ACC112 (cell line): ENCODE results near the gene FMC1.
"Not testable (repeated sequence)": the region's sequence is repeated elsewhere in the genome, so short reads cannot be mapped to it uniquely, and the experiment has no call there.

ENCODE experiments used
- H2AFZ ChIP-seq: fragments of 200-600 bp; sonication (generic); one replicate; pipeline ENCODE4 v1.6.0; 2017; ENCODE audit warnings: antibody characterized with exemption, low read length; ENCODE audit not compliant: unreplicated experiment
- H3K27ac ChIP-seq: fragments of 200-600 bp; sonication (generic); 2 replicates; pipeline ENCODE4 v1.5.1; 2014; ENCODE audit warnings: low read depth, mild to moderate bottlenecking, antibody characterized with exemption, low read length, moderate library complexity
- H3K27me3 ChIP-seq: fragments of 200-600 bp; sonication (generic); 2 replicates; pipeline ENCODE4 v1.6.1; 2014; ENCODE audit warnings: mild to moderate bottlenecking, antibody characterized with exemption, low read length, moderate library complexity, mixed read lengths; ENCODE audit not compliant: insufficient read depth
- H3K36me3 ChIP-seq: fragments of 200-600 bp; sonication (generic); 2 replicates; pipeline ENCODE4 v1.6.1; 2016; ENCODE audit warnings: mild to moderate bottlenecking, antibody characterized with exemption, low read length, moderate library complexity, mixed read lengths; ENCODE audit not compliant: insufficient read depth
- H3K4me1 ChIP-seq: fragments of 200-600 bp; sonication (generic); one replicate; pipeline ENCODE4 v1.6.1; 2016; ENCODE audit warnings: low read length, mixed read lengths; ENCODE audit not compliant: insufficient read depth, unreplicated experiment, control insufficient read depth
- H3K4me3 ChIP-seq: fragments of 200-600 bp; sonication (generic); 2 replicates; pipeline ENCODE4 v1.5.1; 2014; ENCODE audit warnings: mild to moderate bottlenecking, low read depth, low read length
- H3K79me2 ChIP-seq: fragments of 200-600 bp; sonication (generic); one replicate; pipeline ENCODE4 v1.6.0; 2016; ENCODE audit warnings: low read length; ENCODE audit not compliant: control insufficient read depth, unreplicated experiment, insufficient read depth

The FMC1 gene

DNA sequence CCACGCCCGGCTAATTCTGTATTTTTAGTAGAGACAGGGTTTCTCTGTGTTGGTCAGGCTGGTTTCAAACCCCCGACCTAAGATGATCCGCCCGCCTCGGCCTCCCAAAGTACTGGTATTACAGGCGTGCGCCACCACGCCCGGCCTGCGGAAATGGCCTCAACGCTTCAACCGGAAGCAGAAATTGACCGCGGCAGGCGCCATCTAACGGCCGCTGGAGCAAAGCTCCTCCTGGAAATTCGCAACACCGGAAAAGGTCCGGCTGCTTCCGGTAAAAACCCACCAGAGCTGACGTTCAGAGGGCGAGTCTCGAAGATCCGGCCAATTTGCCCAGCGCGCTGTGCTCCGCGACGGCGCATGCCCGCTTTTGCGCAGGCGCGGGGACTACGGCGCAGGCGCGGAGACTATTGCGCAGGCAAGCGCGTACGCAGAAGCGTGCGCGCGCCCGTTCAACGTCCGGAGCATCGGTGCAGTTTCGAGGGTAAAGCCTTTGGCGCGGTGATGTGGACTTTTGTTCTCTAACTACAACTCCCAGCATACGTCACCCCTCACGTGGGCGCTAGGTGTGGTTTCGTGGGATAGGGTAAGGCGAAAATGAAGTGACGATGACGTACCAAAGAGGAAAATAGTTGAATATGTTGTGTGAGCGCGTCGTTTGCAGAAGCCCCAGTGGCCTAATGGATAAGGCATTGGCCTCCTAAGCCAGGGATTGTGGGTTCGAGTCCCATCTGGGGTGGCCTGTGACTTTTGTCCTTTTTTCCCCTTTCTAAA is 915 bp upstream of the FMC1 start:
- Histone ChIP-seq H3K79me2 (peaks cover 16% of the 10 kb centered on the region), H3K36me3 (no peaks in the 10 kb centered on the region), H2AFZ (peak overlapping the region; percentile 64), H3K27ac (peak overlapping the region; percentile 92), H3K4me3 (peak overlapping the region; percentile 82), H3K4me1 (no peaks in the 10 kb centered on the region), H3K27me3 (no peaks in the 10 kb centered on the region)

DNA sequence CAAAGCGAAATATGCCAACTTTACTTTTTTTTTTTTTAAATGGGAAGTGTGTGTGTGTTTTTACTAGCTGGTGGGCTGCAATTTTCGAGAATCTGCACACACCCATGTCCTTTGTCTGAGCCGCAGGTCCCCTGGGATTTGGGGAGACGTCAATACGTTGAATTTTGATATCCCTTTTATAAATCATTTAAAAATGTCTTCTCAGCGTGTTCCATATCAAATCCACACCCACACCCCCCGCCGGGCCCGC is 404 bp upstream of the FMC1 start:
- peak overlapping the region; percentile 92 for H3K27ac ChIP-seq
- no peaks in the 10 kb centered on the region for H3K27me3 ChIP-seq
- H3K36me3 ChIP-seq: no peaks in the 10 kb centered on the region
- H3K4me3 ChIP-seq: peak overlapping the region; percentile 82
- H2AFZ ChIP-seq: peak overlapping the region; percentile 63
- no peaks in the 10 kb centered on the region for H3K4me1 ChIP-seq
- peaks cover 16% of the 10 kb centered on the region for H3K79me2 ChIP-seq

DNA sequence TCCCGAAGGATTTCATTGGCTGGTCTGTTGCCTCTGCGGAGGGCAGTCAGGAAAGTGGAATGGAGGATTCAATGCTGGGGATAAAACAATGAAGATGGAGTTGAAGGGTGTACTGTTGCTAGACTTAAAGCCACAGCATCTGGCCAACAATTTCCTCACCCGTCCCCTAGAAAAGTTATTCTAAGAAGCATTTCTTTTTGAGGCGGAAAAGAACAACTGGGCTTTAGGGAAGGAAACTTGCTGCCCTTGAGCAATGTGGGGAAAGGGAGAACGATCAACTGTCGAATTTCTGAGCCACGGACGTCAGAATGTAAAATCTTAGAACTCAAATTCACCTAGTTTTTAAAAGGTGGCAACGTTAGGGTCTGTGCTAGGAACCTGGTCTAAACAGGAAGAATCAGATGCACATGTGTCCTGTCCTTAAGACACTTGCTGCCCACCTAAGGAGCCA is 664 bp downstream of the FMC1 start:
- H3K27ac ChIP-seq: peak overlapping the region; percentile 92
- H3K4me1 ChIP-seq: no peaks in the 10 kb centered on the region
- peaks cover 16% of the 10 kb centered on the region for H3K79me2 ChIP-seq
- H3K36me3 ChIP-seq: no peaks in the 10 kb centered on the region
- no peaks in the 10 kb centered on the region for H3K27me3 ChIP-seq
- peak overlapping the region; percentile 63 for H2AFZ ChIP-seq
- peak overlapping the region; percentile 82 for H3K4me3 ChIP-seq

DNA sequence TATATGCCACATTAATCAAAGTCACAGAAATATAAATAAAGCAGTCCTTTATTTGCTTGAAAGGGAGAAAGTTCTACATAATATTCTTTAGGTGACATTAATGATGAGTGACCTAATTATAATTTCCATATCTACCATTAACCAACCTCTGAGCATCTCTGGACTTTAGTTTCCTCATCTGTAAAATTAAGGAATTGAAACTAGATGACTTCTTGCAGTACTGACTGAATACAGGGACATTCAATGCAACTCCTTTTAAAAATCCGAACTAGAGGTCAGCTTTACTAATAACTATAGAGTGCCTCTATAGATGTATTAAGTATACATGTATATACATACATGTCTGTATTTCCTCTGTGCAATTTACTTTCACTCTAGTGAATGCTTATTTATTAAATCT is 3.9 kb downstream of the FMC1 start:
- no peaks in the 10 kb centered on the region for H3K36me3 ChIP-seq

DNA sequence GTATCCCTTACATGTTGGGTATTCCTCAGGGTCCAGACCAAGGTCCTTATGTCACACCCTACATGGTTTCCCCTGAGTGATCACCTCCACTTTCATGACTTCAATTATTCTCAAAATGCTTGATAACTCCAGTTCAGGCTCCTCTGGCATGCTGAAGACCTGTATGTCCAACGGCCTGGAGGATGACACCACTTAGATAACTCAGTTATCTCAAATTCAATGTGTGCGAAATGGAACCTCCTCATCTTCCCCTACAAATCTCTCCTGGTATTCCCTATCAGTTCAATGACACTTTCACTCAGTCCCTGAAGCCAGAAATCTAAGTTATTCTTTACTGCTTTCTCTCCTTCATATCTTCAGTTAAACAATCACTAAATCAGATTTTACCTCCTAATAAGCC is 9.9 kb downstream of the FMC1 start:
- no peak overlapping the region for H3K4me3 ChIP-seq
- H3K4me1 ChIP-seq: no peaks in the 10 kb centered on the region
- H3K27me3 ChIP-seq: no peaks in the 10 kb centered on the region
- no peak overlapping the region for H3K27ac ChIP-seq
- no peak overlapping the region for H2AFZ ChIP-seq
- no peaks in the 10 kb centered on the region for H3K36me3 ChIP-seq
- H3K79me2 ChIP-seq: no peaks in the 10 kb centered on the region

More for the DNA sequence above, 3.9 kb downstream of the FMC1 start:
- Histone ChIP-seq H3K27me3 (no peaks in the 10 kb centered on the region), H2AFZ (no peak overlapping the region), H3K79me2 (peaks cover 16% of the 10 kb centered on the region), H3K4me3 (no peak overlapping the region), H3K27ac (no peak overlapping the region), H3K4me1 (no peaks in the 10 kb centered on the region)

DNA sequence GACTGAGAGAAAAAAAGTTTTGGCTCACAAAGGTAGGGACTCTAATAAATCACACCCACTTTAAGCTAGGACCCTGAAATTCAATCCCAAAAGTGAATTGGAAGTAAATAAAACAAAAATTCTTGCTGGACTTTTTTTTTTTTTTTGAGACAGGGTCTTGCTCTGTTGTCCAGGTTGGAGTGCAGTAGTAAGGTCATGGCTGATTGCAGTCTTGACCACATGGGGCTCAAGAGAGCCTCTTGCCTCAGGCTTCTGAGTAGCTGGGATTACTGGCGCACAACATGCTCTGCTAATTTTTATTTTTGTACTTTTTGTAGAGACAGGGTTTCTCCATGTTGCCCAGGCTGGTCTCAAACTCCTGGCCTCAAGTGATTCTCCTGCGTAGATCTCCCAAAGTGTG is 13.6 kb downstream of the FMC1 start:
- H3K36me3 ChIP-seq: no peaks in the 10 kb centered on the region
- H3K27ac ChIP-seq: no peak overlapping the region
- H3K4me3 ChIP-seq: no peak overlapping the region
- no peaks in the 10 kb centered on the region for H3K27me3 ChIP-seq
- peaks cover 3% of the 10 kb centered on the region for H3K79me2 ChIP-seq
- no peak overlapping the region for H2AFZ ChIP-seq
- H3K4me1 ChIP-seq: no peaks in the 10 kb centered on the region

DNA sequence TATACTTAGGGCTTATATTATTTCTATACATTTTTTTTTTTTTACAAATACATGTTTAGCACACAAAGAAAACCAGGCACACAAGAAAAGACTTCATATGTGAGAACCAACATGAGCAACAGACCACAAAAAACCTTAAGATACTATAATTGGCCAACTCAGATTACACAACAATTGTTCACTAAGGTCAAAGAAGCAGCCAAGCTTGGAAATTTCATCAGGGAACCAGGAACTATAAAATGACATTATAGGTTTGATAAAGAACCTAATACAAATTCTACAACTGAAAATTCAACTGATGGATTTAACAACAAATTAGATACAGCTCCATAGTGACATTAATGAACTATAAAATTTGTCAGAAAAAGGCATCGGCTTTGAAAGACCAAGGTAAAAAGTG is 14.2 kb downstream of the FMC1 start:
- Histone ChIP-seq H3K27ac (no peak overlapping the region), H3K27me3 (no peaks in the 10 kb centered on the region), H2AFZ (no peak overlapping the region), H3K4me1 (no peaks in the 10 kb centered on the region), H3K79me2 (peaks cover 7% of the 10 kb centered on the region), H3K4me3 (no peak overlapping the region), H3K36me3 (no peaks in the 10 kb centered on the region)

DNA sequence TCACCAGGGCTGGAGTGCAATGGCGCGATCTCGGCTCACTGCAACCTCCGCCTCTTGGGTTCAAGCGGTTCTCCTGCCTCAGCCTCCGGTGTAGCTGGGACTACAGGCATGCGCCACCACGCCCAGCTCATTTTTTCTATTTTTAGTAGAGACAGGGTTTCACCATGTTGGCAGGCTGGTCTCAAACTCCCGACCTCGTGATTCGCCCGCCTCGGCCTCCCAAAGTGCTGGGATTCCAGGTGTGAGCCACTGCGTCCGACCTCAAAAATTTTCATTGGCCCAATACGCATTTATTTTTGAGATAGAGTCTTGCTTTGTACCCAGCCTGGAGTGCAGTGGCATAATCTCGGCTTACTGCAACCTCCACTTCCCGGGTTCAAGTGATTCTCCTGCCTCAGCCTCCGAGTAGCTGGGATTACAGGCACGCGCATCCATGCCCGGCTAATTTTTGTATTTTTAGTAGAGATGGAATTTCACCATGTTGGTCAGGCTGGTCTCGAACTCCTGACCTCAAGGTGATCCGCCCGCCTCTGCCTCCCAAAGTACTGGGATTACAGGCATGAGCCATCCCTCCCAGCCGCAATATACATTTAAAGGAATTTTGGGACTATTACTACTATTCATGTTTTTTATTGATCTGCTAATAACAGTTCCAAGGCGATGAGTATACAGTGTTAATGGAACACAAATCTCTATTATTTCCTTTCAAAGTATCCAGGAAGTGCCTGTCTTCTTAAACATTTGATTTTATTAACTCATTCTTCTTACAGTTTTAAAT is 16.8 kb downstream of the FMC1 start:
- Histone ChIP-seq H3K4me1 (peaks cover 14% of the 10 kb centered on the region), H2AFZ (peak overlapping the region; percentile 49), H3K79me2 (peaks cover 33% of the 10 kb centered on the region), H3K27ac (peak overlapping the region; percentile 94), H3K4me3 (peak overlapping the region; percentile 95)
- H3K36me3 ChIP-seq, H3K27me3 ChIP-seq: not testable (repeated sequence)

DNA sequence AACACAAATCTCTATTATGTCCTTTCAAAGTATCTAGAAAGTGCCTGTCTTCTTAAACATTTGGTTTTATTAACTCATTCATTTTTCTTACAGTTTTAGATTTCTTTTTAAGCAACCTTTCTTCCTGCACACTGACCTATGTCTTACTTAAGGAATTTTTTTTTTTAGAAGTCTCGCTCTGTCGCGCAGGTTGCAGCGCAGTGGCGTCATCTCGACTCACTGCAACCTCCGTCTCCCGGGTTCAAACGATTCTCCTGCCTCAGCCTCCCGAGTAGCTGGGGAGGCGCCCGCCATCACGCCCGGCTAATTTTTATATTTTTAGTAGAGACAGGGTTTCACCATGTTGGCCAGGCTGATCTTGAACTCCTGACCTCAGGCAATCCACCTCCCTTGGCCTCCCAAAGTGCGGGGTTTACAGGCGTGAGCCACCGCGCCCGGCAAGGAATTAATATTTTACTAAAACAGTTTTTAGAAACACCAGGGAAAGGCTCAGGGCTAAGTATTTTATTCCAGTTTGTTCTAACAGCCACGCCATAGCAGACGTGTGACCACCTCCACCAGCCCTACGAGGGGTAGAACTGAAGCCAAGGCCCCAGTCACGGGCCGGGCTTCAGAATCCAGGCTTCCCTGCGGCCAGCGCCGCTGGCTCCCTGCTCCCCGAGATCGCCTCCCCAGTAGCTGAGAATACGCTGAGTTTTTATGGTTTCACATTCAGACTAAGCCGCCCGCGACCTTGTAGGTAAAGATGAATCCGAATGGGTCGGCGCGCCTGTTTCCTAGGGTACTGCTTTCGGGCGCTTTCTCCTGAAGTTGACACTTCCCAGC is 17.6 kb downstream of the FMC1 start:
- peak overlapping the region; percentile 59 for H2AFZ ChIP-seq
- H3K4me3 ChIP-seq: peak overlapping the region; percentile 95
- no peaks in the 10 kb centered on the region for H3K36me3 ChIP-seq
- no peaks in the 10 kb centered on the region for H3K27me3 ChIP-seq
- H3K79me2 ChIP-seq: peaks cover 41% of the 10 kb centered on the region
- peak overlapping the region; percentile 94 for H3K27ac ChIP-seq
- peaks cover 17% of the 10 kb centered on the region for H3K4me1 ChIP-seq

DNA sequence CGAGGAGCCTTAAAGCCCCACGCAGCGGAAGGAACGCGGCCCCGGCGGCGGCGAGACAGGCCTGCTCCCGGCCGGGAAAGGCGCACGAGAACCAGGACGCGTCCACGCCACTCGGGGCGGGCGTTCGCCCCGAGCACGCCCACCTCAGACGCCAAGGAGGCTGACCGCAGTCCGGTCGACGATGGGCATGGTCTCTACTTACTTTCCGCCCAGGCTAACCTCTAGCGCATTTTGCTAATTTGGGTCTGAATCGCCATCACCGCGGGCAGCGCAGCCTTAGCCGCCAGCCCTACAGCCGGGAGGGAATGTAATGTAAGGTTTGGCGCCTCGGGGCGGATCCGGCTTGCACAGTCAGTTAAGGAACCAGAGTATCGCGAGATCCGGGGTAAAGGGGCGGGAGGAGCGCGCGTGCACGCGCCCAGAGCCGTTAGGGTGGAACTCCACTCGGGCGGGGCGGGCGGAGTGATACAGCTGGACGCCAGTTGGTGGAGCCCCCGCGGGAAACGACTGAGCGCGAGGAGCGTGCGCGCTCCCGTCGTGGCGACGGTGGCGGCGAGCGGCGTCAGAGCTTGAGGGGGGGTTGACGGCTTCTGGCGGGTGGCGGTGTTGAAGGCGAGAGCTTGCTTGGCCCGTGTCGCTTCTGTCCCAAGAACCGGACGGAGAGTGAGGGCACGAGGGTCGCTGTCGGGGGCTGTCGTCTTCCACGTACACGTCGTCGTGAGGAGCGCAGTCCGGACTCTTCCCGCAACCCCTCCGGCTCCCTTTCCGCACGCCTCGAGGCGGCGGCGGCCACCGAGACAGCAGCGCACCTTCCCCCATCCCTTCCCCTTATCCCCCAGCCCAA is 18.5 kb downstream of the FMC1 start, which contains the start of gene LUC7L2:
Gene LUC7L2 (plus strand): TSS at position 529 of the 844 bp plus-strand sequence. CDS start 368 bp downstream, outside the sequence.
- H2AFZ ChIP-seq: peak within 1 kb of the TSS; percentile 59
- H3K27ac ChIP-seq: peak within 1 kb of the TSS; percentile 94
- peaks cover 49% of the 10 kb centered on the region for H3K79me2 ChIP-seq

More for the DNA sequence above, 18.5 kb downstream of the FMC1 start, which contains the start of gene LUC7L2:
- H3K4me1 ChIP-seq: peaks cover 17% of the 10 kb centered on the region
- peak within 1 kb of the TSS; percentile 95 for H3K4me3 ChIP-seq
- H3K36me3 ChIP-seq: no peaks in the 10 kb centered on the region; the same call in 1 of the 2 replicates
- no peaks in the 10 kb centered on the region for H3K27me3 ChIP-seq
